ENCODE results near the gene MYL7.

- TF ChIP-seq CTCF (IDR thresholded peaks at IDR 0.05) (no peak), POLR2A (IDR thresholded peaks at IDR 0.05; ENCODE audit: low read depth) (no peak)
Measured at GRCh38 chr7:44119829-44120380, 21.2 kb downstream of the MYL7 start.
